PC-3 (cell line): ENCODE results near the gene SMTNL1. TPM values are rescaled to one million over a fixed set of nuclear protein-coding genes. Genes with fewer than 3 reads are reported as not detected.

Experiments used
- ATAC-seq: fragments of 200-7000 bp; cut with Tn5 transposase; 2 replicates; pipeline ENCODE4 v1.9.1; 2020; ENCODE audit warnings: mild to moderate bottlenecking, moderate library complexity
- BruUV-seq: library from RNA; stranded (reverse); fragments of 400-500 nt; replicated peaks from 2 replicates; lab custom pipeline; 2021; lab: Mats Ljungman, UMichigan
- CTCF ChIA-PET: fragments of 300-600 bp; sonication (Branson Sonifier 250); formaldehyde crosslinking; loops from one replicate; lab custom pipeline; 2022; ENCODE audit warnings: antibody characterized with exemption; lab: Charles Lee
- POLR2A ChIA-PET: fragments of 300-600 bp; sonication (Branson Sonifier 250); formaldehyde crosslinking; loops from one replicate; lab custom pipeline; 2022; ENCODE audit warnings: antibody characterized with exemption; ENCODE audit not compliant: unreplicated experiment; lab: Charles Lee
- DNase-seq: peaks from one replicate; pipeline ENCODE4 v3.0.0-alpha.2; 2015
- H2AFZ ChIP-seq: fragments of 300-600 bp; sonication (generic); 2 replicates; pipeline ENCODE4 v1.6.0; 2016; ENCODE audit warnings: antibody characterized with exemption, low read length
- H3F3A ChIP-seq: fragments of 300-600 bp; sonication (generic); one replicate; pipeline ENCODE4 v1.6.0; 2017; ENCODE audit warnings: antibody characterized with exemption, low read length, control low read depth, mild to moderate bottlenecking; ENCODE audit not compliant: unreplicated experiment
- H3K27ac ChIP-seq: fragments of 300-600 bp; sonication (generic); 2 replicates; pipeline ENCODE4 v1.5.1; 2016; ENCODE audit warnings: mild to moderate bottlenecking, low read length
- H3K27me3 ChIP-seq: fragments of 300-600 bp; sonication (generic); 2 replicates; pipeline ENCODE4 v1.6.1; 2016; ENCODE audit warnings: low read length, mixed read lengths
- H3K36me3 ChIP-seq: fragments of 300-600 bp; sonication (generic); 2 replicates; pipeline ENCODE4 v1.6.1; 2016; ENCODE audit warnings: low read depth, mixed run types, low read length, mixed read lengths
- H3K4me1 ChIP-seq: fragments of 300-600 bp; sonication (generic); 2 replicates; pipeline ENCODE4 v1.5.1; 2016; ENCODE audit warnings: low read length; ENCODE audit not compliant: insufficient read depth
- H3K4me2 ChIP-seq: fragments of 300-600 bp; sonication (generic); 2 replicates; pipeline ENCODE4 v1.6.0; 2016; ENCODE audit warnings: low read length
- H3K4me3 ChIP-seq: fragments of 300-600 bp; sonication (generic); 2 replicates; pipeline ENCODE4 v1.5.1; 2016; ENCODE audit warnings: mild to moderate bottlenecking, low read length, mixed read lengths
- H3K79me2 ChIP-seq: fragments of 300-600 bp; sonication (generic); 2 replicates; pipeline ENCODE4 v1.6.1; 2017; ENCODE audit warnings: low read length, mixed read lengths
- H3K9ac ChIP-seq: fragments of 300-600 bp; sonication (generic); 2 replicates; pipeline ENCODE4 v1.6.0; 2016; ENCODE audit warnings: mild to moderate bottlenecking, low read length
- H3K9me2 ChIP-seq: fragments of 300-600 bp; sonication (generic); replicated peaks from 2 replicates; pipeline ENCODE4 v1.6.1; 2016; ENCODE audit warnings: mixed run types, low read length, mixed read lengths
- H3K9me3 ChIP-seq: fragments of 300-600 bp; sonication (generic); 2 replicates; pipeline ENCODE4 v1.6.1; 2016; ENCODE audit warnings: low read length, mixed read lengths
- H4K20me1 ChIP-seq: fragments of 300-600 bp; sonication (generic); 2 replicates; pipeline ENCODE4 v1.6.1; 2016; ENCODE audit warnings: low read length, mixed read lengths
- EZH2 ChIP-seq: fragments of 300-600 bp; sonication (generic); IDR thresholded peaks from one replicate; pipeline ENCODE4 v1.6.1; 2017; ENCODE audit warnings: antibody characterized with exemption, mild to moderate bottlenecking, low read length; ENCODE audit not compliant: unreplicated experiment
- EZH2phosphoT487 ChIP-seq: fragments of 300-600 bp; sonication (generic); IDR thresholded peaks from 2 replicates; pipeline ENCODE4 v1.6.1; 2018; ENCODE audit warnings: mild to moderate bottlenecking, antibody characterized with exemption, low read length, borderline replicate concordance
- intact Hi-C: fragments of 100-400 bp; cut with micrococcal nuclease; formaldehyde crosslinking; loops from 2 replicates; pipeline ENCODE4 v1.9.0; 2023
- total RNA-seq: library from RNA; depleted of rRNA; stranded (reverse); fragments of >200 nt; gene quantifications from 2 replicates; pipeline ENCODE4 v1.2.3, GENCODE V29; 2014
- TF ChIP-seq, protein P1 (sequence below): fragments of 300-600 bp; sonication (generic); conservative IDR thresholded peaks from 2 replicates; pipeline ENCODE4 v1.5.1; 2017; ENCODE audit warnings: antibody characterized with exemption, low read depth, mild to moderate bottlenecking, low read length

SMTNL1 gene
- total RNA-seq, 1 experiment from 2014 or later, result not detected

DNA sequence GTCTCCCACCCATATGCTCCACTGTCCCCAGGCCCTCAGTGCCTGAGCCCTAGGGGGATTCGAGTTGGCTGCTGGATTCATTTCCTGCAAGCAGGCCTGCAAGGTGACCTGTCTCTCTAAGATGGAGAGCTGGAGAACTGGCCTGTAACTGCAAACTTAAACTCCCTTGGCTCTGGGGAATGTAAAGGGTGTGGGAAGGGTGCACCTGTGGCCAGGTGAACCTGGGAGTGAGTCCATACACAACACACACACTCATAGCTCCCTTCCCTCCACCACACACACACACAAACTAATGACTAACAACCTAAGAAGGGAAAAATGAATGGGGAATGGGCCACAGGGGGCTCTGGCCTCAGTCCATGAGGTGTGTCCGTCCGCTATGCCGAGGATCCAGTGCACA lies 14.5 kb downstream of the SMTNL1 start:
- TF ChIP-seq, protein P1, sequence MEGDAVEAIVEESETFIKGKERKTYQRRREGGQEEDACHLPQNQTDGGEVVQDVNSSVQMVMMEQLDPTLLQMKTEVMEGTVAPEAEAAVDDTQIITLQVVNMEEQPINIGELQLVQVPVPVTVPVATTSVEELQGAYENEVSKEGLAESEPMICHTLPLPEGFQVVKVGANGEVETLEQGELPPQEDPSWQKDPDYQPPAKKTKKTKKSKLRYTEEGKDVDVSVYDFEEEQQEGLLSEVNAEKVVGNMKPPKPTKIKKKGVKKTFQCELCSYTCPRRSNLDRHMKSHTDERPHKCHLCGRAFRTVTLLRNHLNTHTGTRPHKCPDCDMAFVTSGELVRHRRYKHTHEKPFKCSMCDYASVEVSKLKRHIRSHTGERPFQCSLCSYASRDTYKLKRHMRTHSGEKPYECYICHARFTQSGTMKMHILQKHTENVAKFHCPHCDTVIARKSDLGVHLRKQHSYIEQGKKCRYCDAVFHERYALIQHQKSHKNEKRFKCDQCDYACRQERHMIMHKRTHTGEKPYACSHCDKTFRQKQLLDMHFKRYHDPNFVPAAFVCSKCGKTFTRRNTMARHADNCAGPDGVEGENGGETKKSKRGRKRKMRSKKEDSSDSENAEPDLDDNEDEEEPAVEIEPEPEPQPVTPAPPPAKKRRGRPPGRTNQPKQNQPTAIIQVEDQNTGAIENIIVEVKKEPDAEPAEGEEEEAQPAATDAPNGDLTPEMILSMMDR, result no peak
- TF ChIP-seq EZH2phosphoT487 (no peak), EZH2 (no peak)
- Histone ChIP-seq H3K36me3 (no peaks in the 10 kb centered on the region), H3K27ac (no peak overlapping the region), H3K9ac (no peak overlapping the region), H3K4me2 (no peak overlapping the region), H4K20me1 (no peaks in the 10 kb centered on the region), H3K79me2 (no peaks in the 10 kb centered on the region), H2AFZ (no peak overlapping the region), H3F3A (no peaks in the 10 kb centered on the region), H3K9me3 (no peaks in the 10 kb centered on the region), H3K9me2 (no peaks in the 10 kb centered on the region), H3K27me3 (no peaks in the 10 kb centered on the region), H3K4me3 (no peak overlapping the region), H3K4me1 (no peaks in the 10 kb centered on the region)
- intact Hi-C loops, result no loop called here
- ATAC-seq (no peak), DNase-seq (no peak)
- ChIA-PET CTCF (no interaction called here), POLR2A (no interaction called here)
- TSS peak; percentile 64 for BruUV-seq

DNA sequence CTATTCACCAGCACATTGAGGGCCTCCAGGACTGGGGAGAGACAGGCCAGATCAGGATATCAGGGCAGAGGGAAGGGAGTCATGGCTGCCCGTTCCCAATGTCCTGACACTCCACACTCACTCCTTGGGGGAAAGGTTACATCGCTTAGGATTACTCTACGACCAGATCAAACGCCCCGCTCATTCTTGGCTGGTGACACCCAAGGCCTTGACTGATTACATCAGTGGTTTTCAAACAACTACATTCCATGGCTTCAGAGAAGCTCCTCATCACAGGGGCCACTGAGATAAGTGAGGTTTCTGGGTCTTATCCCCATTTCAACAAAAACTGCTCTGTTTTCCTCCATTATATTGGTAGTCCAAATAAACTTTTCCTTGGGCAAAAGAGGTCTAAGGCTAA lies 15.1 kb downstream of the SMTNL1 start:
- H3K4me2 ChIP-seq, result no peak overlapping the region
- H3K4me3 ChIP-seq, result no peak overlapping the region
- no peaks in the 10 kb centered on the region for H3K27me3 ChIP-seq
- H3K36me3 ChIP-seq, result no peaks in the 10 kb centered on the region
- no peaks in the 10 kb centered on the region for H3K9me3 ChIP-seq
- POLR2A ChIA-PET, result no interaction called here
- H3K27ac ChIP-seq, result no peak overlapping the region
- intact Hi-C loops, result no loop called here
- H2AFZ ChIP-seq, result no peak overlapping the region
- no TSS peak for BruUV-seq
- no peak for ATAC-seq
- H3K79me2 ChIP-seq, result no peaks in the 10 kb centered on the region
- H3K9me2 ChIP-seq, result no peaks in the 10 kb centered on the region
- CTCF ChIA-PET, result no interaction called here
- no peaks in the 10 kb centered on the region for H3K4me1 ChIP-seq
- H4K20me1 ChIP-seq, result no peaks in the 10 kb centered on the region
- H3F3A ChIP-seq, result no peaks in the 10 kb centered on the region
- no peak for TF ChIP-seq EZH2phosphoT487
- no peak for TF ChIP-seq EZH2
- TF ChIP-seq, protein P1, result no peak
- no peak for DNase-seq
- H3K9ac ChIP-seq, result no peak overlapping the region

DNA sequence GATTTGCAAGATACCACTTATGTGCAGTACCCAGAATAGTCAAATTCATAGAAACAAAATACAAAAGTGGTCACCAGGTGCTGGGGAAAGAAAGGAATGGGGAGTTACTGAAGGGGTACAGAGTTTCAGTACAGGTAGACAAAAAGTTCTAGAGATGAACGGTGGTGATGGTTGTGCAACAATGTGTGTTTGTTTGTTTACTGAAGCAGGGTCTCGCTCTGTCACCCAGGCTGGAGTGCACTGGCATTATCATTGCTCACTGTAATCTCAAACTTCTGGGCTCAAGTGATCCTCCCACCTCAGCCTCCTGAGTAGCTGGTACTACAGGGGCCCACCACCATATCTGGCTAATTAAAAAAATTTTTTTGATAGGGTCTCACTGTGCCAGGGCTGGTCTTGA lies 18.0 kb downstream of the SMTNL1 start:
- Histone ChIP-seq H3K9ac (no peak overlapping the region), H3K4me2 (no peak overlapping the region), H3K27me3 (no peaks in the 10 kb centered on the region), H2AFZ (no peak overlapping the region), H3K36me3 (no peaks in the 10 kb centered on the region), H3K79me2 (no peaks in the 10 kb centered on the region), H3K9me2 (no peaks in the 10 kb centered on the region), H3K4me1 (peaks cover 6% of the 10 kb centered on the region; the same call in 1 of the 2 replicates), H3K9me3 (no peaks in the 10 kb centered on the region), H3K4me3 (no peak overlapping the region), H4K20me1 (no peaks in the 10 kb centered on the region), H3K27ac (no peak overlapping the region), H3F3A (no peaks in the 10 kb centered on the region)
- CTCF ChIA-PET, result interaction anchor here (0.6 kb wide), 1 partner anchor 97 kb away, joined by 4 read pairs; no protein-coding TSS in a partner anchor
- ATAC-seq (no peak), DNase-seq (no peak)
- TF ChIP-seq EZH2phosphoT487 (no peak), EZH2 (no peak)
- TF ChIP-seq, protein P1, result no peak
- intact Hi-C loops, result no loop called here
- no TSS peak for BruUV-seq
- POLR2A ChIA-PET, result no interaction called here
